GM12865 (cell line): ENCODE measurements around the gene ABCC8.

ENCODE experiments used
- DNase-seq: peaks from one replicate; pipeline ENCODE4 v3.0.0; 2010; ENCODE audit warnings: low read depth
- H3K4me3 ChIP-seq: 2 replicates; pipeline ENCODE4 v1.5.1; 2011; ENCODE audit warnings: mild to moderate bottlenecking, low read depth, low read length, control low read depth
- TF ChIP-seq, protein P1 (sequence below): IDR thresholded peaks from 2 replicates; pipeline ENCODE4 v1.5.1; 2011; ENCODE audit warnings: low read length, control low read depth, low read depth, inconsistent platforms; ENCODE audit not compliant: insufficient read depth; ENCODE audit errors: missing control alignments

The ABCC8 gene

DNA sequence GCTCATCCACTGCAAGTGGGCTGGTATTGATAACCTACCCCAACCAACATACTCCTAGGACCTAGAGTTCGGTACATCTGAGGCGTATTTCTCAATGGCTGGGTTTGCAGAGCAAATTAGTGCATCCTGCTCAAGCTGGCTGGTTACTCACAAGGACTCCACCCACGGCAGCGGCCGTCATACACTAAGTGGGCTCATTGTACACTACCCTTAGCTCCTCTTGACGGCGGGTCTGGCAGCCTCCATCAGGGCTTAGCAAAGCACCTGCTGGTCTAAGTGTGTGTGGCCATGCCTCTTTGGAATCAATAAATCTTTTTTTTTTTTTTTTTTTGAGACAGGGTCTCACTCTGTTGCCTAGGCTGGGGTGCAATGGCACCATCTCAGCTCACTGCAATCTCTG is 68.0 kb downstream of the ABCC8 start:
- DNase-seq: no peak
- H3K4me3 ChIP-seq: no peak overlapping the region
- TF ChIP-seq, protein P1, sequence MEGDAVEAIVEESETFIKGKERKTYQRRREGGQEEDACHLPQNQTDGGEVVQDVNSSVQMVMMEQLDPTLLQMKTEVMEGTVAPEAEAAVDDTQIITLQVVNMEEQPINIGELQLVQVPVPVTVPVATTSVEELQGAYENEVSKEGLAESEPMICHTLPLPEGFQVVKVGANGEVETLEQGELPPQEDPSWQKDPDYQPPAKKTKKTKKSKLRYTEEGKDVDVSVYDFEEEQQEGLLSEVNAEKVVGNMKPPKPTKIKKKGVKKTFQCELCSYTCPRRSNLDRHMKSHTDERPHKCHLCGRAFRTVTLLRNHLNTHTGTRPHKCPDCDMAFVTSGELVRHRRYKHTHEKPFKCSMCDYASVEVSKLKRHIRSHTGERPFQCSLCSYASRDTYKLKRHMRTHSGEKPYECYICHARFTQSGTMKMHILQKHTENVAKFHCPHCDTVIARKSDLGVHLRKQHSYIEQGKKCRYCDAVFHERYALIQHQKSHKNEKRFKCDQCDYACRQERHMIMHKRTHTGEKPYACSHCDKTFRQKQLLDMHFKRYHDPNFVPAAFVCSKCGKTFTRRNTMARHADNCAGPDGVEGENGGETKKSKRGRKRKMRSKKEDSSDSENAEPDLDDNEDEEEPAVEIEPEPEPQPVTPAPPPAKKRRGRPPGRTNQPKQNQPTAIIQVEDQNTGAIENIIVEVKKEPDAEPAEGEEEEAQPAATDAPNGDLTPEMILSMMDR: no peak

DNA sequence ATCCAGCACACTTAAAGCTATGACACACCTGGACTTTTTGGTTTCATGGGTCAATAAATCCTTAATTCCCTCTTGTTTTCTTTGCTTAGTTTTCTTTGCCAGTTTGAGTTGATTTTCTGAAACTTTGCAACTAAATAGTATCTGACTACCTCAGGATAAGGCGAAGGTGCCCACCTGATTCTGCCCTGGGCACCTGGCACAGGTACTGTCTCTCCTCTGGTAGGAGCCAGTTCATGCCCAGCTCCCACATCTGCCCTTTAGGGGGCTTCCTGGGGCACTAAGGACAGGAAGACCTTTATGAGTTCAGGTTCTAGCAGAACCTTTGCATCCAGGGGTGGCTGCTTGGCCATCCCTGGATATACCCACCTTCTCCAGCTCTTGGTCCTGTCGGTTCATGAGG is 68.6 kb downstream of the ABCC8 start:
- no peak overlapping the region for H3K4me3 ChIP-seq
- TF ChIP-seq, protein P1: no peak
- DNase-seq: no peak

DNA sequence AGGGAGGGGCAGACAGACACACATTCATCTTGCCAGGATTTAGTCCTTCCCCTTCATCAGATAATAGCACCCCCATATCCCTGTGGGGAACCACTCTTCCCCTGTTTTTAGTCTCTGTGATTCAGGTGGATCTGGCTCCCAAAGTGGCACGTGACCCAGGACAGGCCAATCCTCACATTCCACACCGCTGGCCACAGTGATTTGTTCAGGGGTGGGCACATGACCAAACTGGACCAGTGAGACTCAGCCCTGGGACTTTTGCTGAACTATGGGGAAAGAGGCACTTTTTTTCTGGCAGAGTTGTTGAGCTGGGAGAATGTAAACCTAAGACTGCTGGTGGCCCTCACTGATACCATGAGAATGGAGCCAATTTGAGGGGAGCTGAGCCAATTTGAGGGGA is 69.1 kb downstream of the ABCC8 start:
- TF ChIP-seq, protein P1: no peak
- DNase-seq: no peak
- H3K4me3 ChIP-seq: no peak overlapping the region

DNA sequence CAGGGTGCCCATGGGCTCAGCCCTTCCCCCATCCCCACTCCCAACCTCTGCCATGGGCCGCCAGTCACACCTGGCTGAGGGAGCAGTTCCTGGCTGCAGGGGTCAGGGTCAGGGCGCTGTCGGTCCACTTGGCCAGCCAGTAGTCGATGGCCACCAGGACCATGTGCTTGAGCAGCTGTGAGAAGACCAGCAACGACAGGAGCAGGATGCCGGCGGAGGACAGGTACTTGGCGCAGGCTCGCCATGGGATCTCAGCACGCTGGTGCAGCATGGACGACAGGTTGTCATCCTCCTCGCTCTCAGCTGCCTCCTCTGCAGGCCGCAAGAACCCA is 69.9 kb downstream of the ABCC8 start:
- no peak for DNase-seq
- H3K4me3 ChIP-seq: no peak overlapping the region
- TF ChIP-seq, protein P1: no peak

DNA sequence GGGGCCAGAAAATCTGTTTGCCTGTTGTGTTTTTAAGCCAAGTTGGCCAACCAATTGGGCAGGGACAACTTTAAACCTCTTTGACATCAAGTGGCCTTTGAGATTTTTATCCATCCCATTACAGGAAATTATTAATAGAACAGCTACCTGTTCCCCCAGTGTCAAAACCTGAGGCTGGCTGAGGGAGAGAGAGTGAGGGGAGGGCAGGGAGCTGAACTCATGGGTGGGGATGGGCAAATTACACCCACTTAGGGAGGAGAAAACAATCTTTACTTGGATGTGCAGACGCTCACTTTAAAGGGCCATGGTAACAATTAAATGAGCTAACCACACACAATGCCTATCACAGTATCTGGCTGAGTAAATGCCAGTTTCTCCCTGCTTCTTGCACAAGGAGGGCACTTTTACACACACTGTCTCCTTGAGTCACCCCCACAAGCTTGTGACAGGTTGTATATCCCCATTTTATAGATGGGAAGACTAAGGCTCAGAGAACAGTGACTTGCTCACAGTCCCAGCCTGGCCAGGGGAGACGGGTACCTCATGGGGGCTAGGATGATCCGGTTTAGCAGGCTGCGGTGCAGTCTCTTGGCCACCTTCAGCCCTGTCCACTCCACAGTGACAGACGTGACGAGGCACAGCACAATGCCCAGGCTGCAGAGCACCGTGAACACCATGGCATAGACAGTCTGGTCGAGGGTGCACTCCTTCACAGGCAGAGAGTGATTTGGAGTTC is 70.4 kb downstream of the ABCC8 start:
- H3K4me3 ChIP-seq: no peak overlapping the region
- TF ChIP-seq, protein P1: no peak
- no peak for DNase-seq

DNA sequence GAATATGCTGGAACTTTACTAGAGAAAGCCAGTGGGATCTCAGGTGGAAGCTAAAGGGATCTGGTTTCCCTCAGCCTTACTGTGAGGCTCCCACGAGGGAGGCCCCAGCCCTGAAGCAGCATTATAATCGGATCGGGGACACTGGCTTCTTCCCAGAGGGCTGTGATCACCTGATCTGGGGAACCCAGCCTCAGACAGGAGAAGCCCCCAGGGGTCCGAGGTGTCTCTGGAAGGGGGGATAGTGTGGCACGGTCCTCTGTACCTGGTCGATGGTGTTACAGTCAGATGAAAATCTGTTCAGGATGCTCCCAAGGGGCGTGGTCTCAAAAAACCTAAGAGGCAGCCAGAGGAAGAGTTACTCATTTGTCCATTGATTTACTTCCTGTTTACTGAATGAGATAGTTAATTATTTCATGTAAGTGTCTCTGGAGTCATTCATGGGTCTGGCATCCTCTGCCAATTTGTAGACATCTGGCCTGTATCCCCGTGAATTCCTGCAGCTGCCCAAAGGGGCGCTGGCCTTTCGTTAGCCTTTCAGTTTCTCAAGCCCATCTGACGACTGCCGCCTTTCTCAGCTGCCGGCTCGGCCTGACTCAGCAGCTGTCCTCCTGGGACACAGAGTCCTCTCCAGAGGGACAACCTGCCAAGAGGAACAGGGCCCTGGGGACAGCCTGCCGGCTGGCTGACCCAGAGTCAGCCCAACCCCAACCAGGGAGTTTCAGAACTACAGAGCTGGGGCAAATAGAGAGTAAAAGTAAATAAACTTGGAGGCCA is 71.2 kb downstream of the ABCC8 start:
- no peak overlapping the region for H3K4me3 ChIP-seq
- peak; percentile 52 for DNase-seq
- TF ChIP-seq, protein P1: no peak
